ENCODE measurements around the gene C1orf105.

C1orf105 gene

DNA sequence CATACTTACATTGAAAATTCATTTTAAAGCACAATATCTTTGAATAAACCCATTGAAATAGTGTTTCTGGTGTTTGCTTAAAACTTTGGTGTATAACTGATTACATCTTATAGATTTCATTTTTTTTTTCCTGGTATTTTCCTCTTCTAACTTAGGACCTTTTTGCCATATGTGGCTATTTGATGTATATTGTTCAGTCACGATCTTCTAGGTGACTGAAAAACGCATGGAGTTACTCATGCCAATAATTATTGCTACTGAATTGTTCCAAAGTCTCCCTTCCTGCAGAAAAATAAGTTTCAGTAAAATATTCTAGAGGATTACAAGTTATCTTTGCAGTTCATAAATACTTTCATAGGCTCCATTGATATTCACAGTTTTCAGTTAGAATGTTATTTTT lies 22.9 kb upstream of the C1orf105 start:
- no peak for DNase-seq

- DNase-seq, result no peak
Measured at GRCh38 chr1:172398193-172398592, 22.3 kb upstream of the C1orf105 start.

- peak in 1 of 2 donors; percentile 19 for DNase-seq
Measured at GRCh38 chr1:172398970-172399755, 21.3 kb upstream of the C1orf105 start.

DNA sequence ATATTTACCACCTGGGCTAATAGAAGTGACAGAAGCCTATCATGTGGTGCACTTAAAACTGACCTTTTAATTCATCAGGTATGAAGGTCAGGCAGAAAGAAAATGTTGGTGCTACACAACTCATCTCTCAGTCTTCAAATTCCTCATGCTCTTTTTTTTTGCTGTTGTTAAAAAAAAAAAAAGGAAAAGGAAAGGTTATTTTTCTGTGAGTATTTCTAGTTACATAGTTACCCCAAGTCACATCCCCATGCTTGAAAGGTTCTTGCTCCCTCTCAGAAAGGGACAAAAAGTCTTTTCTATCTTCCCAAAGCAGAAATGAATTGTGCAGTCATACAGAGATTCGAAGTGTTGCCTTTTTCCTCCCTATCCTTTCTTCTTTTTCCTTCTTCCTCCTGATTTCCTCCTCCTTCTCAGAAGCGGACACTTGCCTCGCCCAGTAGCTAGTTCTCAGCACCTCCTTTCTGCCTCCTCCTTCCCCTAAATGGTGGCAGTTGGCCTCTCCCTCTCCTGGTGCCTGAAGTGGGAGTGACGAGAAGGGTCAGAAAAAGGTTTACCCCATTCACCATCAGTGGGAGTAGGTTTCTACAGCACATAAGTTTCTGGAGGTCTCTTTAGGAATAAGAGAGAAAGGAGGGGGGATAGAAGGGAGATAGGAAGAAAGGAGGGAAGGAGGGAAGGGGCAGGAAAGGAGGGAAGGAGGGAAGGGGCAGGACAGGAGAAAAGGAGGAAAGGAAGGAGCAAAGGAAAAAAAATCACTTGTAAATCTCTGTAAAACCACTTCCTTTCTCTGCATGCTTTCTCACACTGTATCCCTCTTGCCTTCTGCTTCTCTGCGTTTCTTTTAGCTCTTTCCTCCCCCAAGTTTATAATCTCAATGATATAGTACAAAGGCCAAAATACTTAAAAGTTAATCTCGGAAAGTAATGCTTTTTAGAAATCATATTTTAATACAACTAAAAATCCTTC lies 20.4 kb upstream of the C1orf105 start:
- no peak for DNase-seq

DNA sequence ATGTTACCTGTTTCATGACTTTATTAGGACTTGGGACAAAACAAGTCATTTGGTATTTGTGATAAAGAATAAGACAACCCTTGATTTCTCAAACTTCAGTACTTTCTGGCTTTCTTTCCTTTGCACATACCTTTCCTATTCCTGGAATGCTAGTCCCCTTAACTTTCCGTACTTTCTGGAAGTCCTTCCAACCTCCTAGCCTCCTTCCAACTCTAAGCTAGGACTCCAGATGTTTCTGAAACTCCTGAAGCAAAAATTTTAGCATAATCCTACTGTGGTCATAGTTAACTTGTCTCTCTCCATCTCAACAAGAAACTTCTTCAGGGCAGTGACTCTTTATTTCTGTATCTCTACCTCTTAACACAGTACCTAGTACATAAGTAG lies 19.8 kb upstream of the C1orf105 start:
- no peak for DNase-seq

GRCh38 chr1:172401477-172401876 lies 19.0 kb upstream of the C1orf105 start:
- DNase-seq, result no peak

DNA sequence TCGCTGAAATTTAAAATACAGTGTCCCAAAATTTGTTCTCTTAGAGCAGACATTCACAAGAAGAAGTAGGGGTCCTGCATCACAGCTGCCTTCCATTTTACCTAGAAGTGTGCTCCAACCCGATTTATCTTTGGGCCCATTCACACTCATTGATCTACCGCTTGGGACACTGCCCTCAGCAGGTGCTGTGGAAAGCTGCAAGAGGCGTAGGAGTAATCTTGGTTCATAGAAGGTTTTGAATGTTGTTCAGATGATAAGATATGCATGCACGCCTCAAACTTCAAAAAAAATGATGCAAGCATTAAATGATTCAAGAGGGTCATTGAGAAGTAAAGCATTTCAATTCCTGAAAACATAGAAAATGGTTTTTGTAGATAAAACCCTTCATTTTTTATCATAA lies 18.6 kb upstream of the C1orf105 start:
- DNase-seq, result no peak

- DNase-seq, result no peak
Measured at GRCh38 chr1:172402878-172403569, 17.5 kb upstream of the C1orf105 start.

DNA sequence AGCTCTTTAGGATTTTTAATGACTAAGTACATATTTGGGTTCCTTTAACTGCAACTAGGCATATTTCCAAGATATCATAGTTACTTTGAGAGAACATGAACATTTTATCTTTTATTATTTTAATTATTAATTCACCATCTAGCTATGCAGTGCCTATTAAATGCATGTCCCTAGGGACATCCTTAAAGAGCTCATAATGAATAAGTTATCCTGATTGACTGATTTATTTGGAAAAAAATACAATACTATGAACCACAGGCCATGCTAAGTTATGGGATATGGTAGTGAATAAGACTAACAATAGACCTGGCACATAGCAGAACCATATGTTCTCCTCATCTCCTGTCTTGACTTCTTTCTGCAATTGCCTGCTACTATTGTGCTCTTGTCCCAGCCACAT lies 16.4 kb upstream of the C1orf105 start:
- no peak for DNase-seq

DNA sequence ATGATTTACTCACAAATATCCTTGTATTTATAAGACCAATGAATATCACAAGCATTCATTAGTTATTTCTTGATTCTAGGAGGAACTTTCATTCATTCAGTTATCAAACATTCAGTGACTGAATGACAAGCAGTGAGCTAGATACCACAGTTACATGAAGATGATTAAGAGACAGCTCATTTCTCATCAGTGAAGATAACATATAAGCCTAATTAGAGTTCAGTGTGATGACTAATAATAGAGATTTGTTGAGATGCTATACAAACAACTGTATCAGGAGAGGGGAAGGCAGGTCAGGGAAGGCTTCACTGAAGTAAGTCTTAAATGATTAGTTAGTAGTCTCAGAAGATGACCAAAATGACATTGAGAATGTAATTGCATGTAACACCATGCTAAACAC lies 14.6 kb upstream of the C1orf105 start:
- DNase-seq, result no peak

DNA sequence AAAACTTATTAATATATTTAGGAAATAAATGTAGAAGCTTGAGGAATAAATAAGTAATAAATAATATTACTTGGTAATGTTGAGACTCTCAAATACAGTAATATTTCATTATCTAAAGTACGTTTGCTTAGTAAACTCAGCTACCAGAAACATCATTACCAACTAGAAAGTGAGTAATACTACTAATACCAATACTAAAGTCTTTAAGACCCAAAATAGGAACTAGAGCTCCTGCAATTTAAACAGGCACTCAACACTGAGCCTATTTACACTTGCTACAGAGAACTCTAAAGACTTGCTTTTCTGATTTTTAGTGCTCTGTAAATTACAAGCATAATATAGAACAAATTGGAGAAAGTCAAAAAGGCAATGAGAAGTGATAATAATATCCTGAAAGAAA lies 13.5 kb upstream of the C1orf105 start:
- DNase-seq, result no peak

DNA sequence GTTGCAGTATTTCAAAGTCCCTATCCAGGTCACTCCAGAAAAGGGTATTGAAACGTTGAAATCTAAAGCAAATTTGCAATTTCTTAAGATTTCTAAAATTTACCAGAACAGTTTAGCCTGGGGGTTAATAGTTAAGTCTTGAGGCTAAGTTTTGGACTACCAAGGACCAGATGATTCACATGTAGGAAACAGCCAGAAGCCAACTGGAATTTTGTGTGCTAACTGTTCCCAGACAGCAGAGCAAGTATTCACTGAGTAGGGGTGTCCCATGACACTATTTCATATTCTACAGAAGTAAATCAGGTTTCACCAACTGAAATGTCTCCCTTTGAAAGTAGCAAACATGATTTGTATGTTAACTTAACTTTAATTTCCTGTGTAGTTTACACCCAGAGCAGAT lies 11.5 kb upstream of the C1orf105 start:
- DNase-seq, result no peak

DNA sequence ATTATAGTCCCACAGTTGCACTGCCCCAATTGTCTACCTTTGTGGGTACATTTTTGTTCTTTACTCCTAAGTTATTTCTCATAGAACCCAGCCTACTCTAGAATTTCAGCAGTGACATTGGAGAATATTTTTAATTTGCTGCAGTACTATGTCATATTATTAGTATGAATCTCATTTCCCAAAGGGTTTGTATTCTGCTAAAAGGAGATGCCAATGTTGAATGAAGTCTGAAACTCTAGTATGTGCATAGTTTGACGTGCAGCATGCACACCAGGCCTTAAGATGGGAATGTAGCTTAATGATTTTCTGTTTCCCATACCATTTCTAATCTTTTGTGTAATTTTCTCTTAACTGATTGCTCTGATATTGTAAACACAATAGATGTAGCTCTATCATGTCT lies 10.5 kb upstream of the C1orf105 start:
- DNase-seq, result no peak

GRCh38 chr1:172411791-172412338 lies 8.6 kb upstream of the C1orf105 start:
- no peak for DNase-seq

DNA sequence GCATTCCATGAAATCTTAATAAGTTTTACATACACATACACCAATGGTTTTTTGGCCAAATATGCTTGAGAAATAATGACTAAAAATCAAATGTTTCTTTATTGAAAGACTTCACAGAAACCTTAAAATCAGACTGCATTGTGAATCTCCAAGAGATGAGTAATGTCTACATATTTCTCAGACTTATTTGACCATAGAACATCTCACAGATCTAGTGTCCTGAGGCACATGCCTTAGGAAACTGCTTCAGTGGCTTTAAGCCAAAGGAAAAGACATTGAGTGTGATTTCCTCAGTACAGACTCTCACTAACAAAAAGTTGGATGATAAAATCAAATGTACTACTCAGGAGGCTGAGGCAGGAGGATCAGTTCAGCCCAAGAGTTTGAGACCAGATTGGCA lies 6.2 kb upstream of the C1orf105 start:
- no peak for DNase-seq

- no peak for DNase-seq
Measured at GRCh38 chr1:172416496-172417035, 3.9 kb upstream of the C1orf105 start.

DNA sequence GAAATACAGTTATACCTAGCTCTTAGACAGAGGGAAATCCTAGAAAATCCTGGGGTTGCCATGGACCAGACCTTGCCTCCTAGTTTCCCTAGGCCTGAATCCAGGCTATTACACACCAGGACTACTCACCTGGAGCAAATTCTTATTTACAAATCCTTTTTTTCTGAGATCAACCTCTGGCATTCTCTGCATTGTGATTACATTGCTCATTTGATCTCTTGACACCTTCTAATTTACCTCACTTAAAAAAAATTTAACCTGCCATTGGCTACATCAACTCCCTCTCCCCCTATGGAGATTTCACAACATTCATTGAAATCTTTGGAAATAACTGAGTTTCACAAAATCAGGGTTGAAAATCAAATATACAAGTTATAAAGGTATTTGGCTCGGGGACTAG lies 2.9 kb upstream of the C1orf105 start:
- no peak for DNase-seq

DNA sequence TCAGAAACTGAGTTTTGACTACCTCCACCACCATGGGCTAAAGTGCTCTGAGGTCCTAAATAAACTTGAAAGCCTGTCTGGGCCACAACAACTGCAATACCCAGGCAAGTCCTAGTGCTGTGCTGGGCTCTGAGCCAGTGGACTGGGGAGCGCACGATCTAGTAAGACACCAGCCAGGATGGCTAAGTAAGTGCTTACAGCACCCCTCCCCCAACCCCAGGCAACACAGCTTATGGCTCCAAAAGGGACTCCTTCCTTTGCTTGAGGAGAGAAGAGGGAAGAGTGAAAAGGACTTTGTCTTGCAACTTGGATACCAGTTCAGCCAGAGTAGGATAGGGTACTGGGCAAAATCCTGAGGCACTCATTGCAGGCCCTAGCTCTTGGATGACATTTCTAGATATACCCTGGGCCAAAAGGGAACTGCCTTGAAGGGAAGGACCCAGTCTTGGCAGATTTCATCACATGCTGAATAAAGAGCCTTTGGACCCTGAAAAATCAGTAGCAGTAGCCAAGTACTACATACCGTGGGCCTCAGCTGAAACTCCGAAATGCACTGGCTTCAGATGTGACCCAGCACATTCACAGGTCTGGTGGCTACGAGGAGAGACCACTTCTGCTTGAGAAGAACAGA lies 1.6 kb downstream of the C1orf105 start:
- no peak for DNase-seq

GRCh38 chr1:172423336-172423735 lies 2.9 kb downstream of the C1orf105 start:
- no peak for DNase-seq

- no peak for DNase-seq
Measured at GRCh38 chr1:172425339-172425738, 4.9 kb downstream of the C1orf105 start.

DNA sequence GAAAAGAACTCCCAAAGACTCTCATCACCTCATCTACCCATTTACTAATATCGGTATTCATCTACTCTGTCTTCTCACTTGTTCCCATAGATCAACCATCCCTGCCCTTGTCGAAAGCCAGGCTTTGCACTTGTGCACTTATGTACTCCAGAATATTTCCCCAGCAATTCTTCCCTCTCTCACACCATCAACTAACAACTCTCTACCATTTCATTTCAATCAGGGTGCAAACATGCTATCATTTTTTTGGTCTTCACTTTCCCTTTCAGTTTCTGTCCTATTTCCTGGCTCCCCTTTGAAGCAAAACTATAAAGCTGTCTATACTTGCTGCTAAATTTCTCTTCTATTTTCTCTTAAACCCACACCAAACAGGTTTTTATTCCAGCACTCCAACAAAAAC lies 6.7 kb downstream of the C1orf105 start:
- DNase-seq, result no peak
